T-helper 1 cell (primary cell): ENCODE data around the gene RIIAD1.
A peak's percentile ranks its signal among the peaks of the same experiment; 100 is the strongest.
"Not testable (repeated sequence)": the region's sequence is repeated elsewhere in the genome, so short reads cannot be mapped to it uniquely, and the experiment has no call there.

Source experiments
- DNase-seq, 5 donors: peaks; one replicate each; pipeline ENCODE4 v3.0.0-alpha.2; 2012 to 2020
- total RNA-seq, 4 donors: gene quantifications; one replicate each; lab custom pipeline; 2026; lab: John Stamatoyannopoulos, UW

RIIAD1 gene
- total RNA-seq: 0 reads per million in 4 donors

GRCh38 chr1:151720974-151721787, at the start of gene RIIAD1:
TSS of gene RIIAD1 (plus strand) at chr1:151721522. CDS start at chr1:151721537, 15 bp downstream.
- DNase-seq: peak in 4 of 5 donors; percentile 20 to 47 (median 33)

- DNase-seq: no peak
These were observed 47.9 kb upstream of the RIIAD1 start for GRCh38 chr1:151673407-151673806.

- no peak for DNase-seq
These were observed 40.9 kb upstream of the RIIAD1 start for GRCh38 chr1:151680391-151680790.

- DNase-seq: no peak
These were observed 40.5 kb upstream of the RIIAD1 start for GRCh38 chr1:151680826-151681225.

GRCh38 chr1:151681923-151682322, 39.4 kb upstream of the RIIAD1 start:
- no peak for DNase-seq

GRCh38 chr1:151682901-151683300, 38.4 kb upstream of the RIIAD1 start:
- DNase-seq: not testable (repeated sequence)

- no peak for DNase-seq
These were observed 37.2 kb upstream of the RIIAD1 start for GRCh38 chr1:151684128-151684527.

GRCh38 chr1:151686561-151686960, 34.8 kb upstream of the RIIAD1 start:
- DNase-seq: no peak

- no peak for DNase-seq
These were observed 31.8 kb upstream of the RIIAD1 start for GRCh38 chr1:151689494-151689893.

GRCh38 chr1:151692226-151692625, 29.1 kb upstream of the RIIAD1 start:
- no peak for DNase-seq

- DNase-seq: no peak
These were observed 28.2 kb upstream of the RIIAD1 start for GRCh38 chr1:151693057-151693651.

- DNase-seq: no peak
These were observed 19.8 kb upstream of the RIIAD1 start for GRCh38 chr1:151701515-151701914.

- no peak for DNase-seq
These were observed 18.4 kb upstream of the RIIAD1 start for GRCh38 chr1:151702936-151703335.

- DNase-seq: no peak
These were observed 17.5 kb upstream of the RIIAD1 start for GRCh38 chr1:151703813-151704212.

- no peak for DNase-seq
These were observed 17.1 kb upstream of the RIIAD1 start for GRCh38 chr1:151704246-151704645.

GRCh38 chr1:151705146-151705545, 16.2 kb upstream of the RIIAD1 start:
- no peak for DNase-seq

- DNase-seq: no peak
These were observed 15.4 kb upstream of the RIIAD1 start for GRCh38 chr1:151705753-151706463.

GRCh38 chr1:151706464-151707415, 14.6 kb upstream of the RIIAD1 start:
- no peak for DNase-seq

GRCh38 chr1:151707541-151708065, 13.7 kb upstream of the RIIAD1 start:
- DNase-seq: no peak

GRCh38 chr1:151708891-151709290, 12.4 kb upstream of the RIIAD1 start:
- DNase-seq: no peak

- no peak for DNase-seq
These were observed 11.0 kb upstream of the RIIAD1 start for GRCh38 chr1:151710187-151710840.
